HG03064 (cell line): ENCODE results near the gene ANKRD34C.
"Not testable (repeated sequence)": the region's sequence is repeated elsewhere in the genome, so short reads cannot be mapped to it uniquely, and the experiment has no call there.

ENCODE experiments used
- ATAC-seq: cut with Tn5 transposase; IDR thresholded peaks from one replicate; pipeline ENCODE4 v1.9.1; 2021; ENCODE audit warnings: low read depth; ENCODE audit not compliant: unreplicated experiment

Gene ANKRD34C

GRCh38 chr15:79310985-79311900 is 28.7 kb downstream of the ANKRD34C start, which contains the start of gene TMED3:
TSS of gene TMED3 (plus strand) at chr15:79311112. CDS start at chr15:79311250, 138 bp downstream.
- peak; percentile 78 for ATAC-seq

DNA sequence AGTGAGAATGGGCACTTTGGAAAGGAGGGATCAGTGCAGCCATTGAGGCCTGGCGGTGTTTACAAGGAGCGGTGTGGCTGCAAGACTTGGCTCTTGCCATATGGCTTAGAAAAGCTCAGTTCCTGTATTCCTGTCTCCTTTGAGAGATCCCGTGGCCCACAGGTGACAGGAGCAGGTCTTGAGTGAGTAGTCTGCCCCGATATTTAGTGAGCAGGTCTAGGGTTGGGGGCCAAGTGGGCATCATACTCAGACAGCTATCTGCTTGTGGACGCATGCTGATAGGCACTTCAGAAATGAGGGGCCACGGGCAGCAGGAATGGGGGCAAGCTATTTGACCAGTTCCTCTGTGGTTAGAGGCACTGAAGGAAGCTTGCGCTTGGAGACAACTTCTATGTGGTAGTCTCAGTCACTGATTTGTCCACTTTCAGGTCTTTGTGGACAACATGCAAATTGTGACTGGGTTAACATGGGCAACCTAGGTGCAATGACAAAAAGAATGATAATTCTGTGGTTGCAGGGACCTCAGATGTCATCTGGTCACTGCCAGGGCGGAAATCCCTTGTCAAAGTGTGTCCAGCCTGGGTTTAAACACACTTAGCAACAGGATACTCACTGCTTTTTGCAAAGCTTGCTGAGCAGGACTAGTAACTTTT is 29.5 kb downstream of the ANKRD34C start:
- ATAC-seq = no peak

DNA sequence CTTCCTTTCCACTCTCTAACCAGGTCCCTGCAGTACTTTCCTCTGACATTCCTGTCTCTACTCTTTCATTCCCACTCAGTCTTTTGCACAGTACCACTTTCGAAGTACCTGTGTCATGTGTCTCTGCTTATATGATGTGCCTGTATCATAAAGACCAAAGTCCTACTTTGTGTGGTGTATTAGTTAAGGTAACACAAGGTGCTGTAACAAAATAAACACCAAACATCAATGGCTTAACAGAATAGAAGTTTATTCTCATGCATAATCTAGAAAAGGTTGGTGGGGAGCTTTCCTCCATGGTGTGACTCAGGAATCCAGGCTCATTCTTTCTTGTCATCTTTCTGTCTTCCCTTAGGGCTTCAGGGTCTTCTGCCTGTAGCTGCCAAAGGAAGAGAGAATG is 31.7 kb downstream of the ANKRD34C start:
- ATAC-seq = no peak

DNA sequence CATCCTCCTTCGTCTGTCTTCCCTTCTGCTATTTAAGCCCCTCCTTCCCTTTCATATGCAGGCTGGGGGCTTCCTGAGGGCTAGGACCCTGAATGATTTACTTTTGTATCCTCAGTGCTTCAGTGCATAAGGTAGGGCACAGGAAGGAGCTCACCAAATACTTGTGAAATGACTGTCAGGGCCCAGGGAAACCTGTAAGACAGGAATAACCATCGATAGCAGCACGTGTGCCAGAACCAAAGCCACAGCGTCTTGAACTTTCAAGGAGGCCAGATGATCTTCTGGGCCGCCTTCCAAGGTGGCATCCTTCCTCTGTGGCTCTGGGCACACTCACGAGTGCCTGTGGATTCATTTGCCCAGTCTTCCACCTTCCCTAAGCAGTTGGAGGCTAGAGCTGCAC is 32.3 kb downstream of the ANKRD34C start:
- no peak for ATAC-seq

DNA sequence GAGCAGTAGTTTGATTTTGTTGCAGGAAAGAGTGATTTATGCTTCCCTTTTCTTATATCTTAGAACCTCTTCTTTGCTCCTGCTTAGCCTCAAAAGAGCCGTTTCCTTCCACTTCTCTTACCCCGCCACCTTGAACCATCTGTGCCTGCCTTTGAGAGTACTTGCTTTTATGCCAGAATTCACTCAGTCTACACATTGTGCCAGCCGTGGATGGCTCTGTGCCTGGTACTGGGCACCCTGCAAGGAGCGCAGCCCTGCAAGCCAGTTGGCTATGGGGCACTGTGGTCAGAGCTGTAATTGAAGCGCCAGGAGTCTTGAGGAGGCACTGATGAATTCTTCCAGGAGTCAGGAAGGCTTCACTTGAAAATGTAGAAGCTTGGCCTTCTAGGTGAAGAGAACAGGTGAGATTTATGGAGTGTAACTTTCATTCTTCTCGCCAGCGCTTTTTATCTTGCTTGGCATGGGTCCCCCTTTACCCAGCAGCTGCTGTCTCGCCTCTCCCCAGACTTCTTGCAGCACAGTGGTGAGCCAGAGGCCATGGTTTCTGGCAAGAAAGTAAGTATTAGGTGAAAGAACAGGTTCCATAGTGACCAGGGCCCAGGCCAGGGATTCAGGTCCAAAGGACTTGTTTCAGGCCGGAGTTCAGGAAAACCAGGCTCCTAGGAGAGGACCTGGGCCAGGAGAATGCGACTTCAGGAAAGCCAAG is 33.3 kb downstream of the ANKRD34C start:
- no peak for ATAC-seq

DNA sequence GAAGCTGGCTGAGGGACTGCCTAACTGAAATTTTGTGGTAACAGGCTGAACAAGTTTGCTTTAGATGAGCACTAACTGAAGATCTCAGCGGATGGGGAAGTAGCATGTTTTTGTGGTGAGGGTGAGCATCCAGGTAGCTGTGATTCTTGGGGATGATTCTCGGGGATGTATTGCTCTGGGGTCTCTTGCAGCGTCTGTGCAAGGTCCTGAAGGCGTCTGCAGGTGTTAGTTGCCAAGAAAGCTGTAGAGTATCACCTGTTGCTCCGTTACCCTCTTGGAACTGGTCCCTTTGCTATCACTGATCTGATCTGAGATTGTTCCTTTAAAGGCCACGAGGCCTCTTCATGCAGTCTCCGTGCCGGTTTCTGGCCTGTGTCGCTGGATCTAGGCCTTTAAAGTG is 34.3 kb downstream of the ANKRD34C start:
- ATAC-seq = no peak

- ATAC-seq = not testable (repeated sequence)
These were observed 37.5 kb downstream of the ANKRD34C start for GRCh38 chr15:79319973-79320372.

DNA sequence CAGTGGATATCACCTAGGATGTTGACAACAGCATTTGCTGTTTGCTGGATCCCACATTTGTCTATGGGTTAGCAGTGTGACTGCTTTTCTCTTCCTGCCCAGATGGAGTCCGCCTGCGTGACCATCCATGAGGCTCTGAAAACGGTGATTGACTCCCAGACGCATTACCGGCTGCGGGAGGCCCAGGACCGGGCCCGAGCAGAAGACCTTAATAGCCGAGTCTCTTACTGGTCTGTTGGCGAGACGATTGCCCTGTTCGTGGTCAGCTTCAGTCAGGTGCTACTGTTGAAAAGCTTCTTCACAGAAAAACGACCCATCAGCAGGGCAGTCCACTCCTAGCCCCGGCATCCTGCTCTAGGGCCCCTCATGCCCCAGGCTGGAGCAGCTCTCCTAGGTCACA is 39.4 kb downstream of the ANKRD34C start:
- no peak for ATAC-seq

DNA sequence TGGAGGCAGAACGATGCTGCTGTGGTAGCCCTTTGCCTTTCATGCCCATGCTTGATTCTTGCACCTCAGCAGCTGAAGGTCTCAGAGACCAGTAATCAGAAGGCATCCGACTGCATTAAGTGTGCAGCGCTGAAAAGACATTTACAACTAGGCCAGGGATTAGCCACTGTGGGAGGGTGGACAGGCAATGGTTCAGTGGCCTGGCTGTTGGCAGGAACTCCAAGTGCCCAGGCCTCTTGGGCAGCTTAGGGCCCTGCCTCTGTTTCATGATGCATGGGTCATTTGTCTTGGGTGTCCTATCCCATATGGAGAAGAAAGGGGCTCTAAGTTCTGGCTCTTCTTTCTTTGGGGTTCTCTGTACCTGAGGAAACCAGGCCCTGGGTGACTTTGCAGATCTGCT is 39.8 kb downstream of the ANKRD34C start:
- ATAC-seq = no peak

DNA sequence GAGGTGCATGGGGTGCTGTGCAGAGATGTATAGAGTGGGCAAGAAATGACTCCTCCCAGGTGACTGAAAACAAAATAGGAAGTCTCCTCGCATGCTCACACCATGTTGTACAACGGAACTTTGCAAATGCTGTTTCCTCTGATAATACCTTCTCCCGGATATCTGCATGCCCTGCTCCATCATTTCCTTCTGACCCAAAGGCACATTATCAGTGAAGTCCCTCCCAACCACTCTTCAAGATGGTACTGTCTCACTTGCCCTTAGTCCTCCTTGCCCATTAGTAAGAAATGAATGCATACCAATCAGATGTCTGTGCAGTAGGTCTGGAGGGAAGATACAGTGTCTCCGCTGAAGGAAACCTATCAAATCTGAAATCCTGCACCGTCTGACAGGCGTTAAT is 40.4 kb downstream of the ANKRD34C start:
- no peak for ATAC-seq

DNA sequence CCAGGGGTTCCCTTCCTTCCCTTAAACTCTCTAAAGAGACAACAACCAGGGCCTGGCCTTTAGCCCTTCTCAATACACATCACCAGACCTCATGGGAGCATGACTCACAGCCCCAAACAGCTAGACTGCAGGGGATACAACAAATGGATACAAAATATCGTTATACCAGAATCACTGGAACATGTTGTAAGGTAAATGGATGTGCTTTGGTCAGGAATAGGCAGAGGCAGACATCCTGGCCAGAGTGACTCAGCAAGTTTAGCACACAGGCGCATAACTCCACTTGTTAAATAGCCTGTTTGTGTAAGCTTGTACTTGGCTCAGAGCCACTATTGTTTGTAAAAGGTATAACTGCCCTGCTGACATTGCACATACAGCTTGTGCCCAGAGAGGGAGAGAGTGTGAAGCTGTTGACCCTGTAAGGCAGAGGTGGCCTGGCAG is 46.7 kb downstream of the ANKRD34C start:
- no peak for ATAC-seq
